Neural cell (in vitro differentiated cells): ENCODE results near the gene LMO2. TPM values are rescaled to one million over a fixed set of nuclear protein-coding genes. Genes with fewer than 3 reads are reported as not detected.

Experiments used
- H2AFZ ChIP-seq: fragments of 200-600, 300-800 bp; sonication (generic), shearing (Covaris generic); 2 replicates; pipeline ENCODE4 v1.6.0; 2014; ENCODE audit warnings: low read depth, mild to moderate bottlenecking, antibody characterized with exemption, low read length, moderate library complexity
- H3F3A ChIP-seq: fragments of 200-600 bp; shearing (Covaris generic); 2 replicates; pipeline ENCODE4 v1.6.1; 2016; ENCODE audit warnings: mild to moderate bottlenecking, moderate library complexity, mixed read lengths, antibody characterized with exemption, low read length; ENCODE audit not compliant: insufficient read depth, poor library complexity, severe bottlenecking
- H3K27ac ChIP-seq: fragments of 200-600, 300-800 bp; sonication (generic), shearing (Covaris generic); 2 replicates; pipeline ENCODE4 v1.5.1; 2014; ENCODE audit warnings: mild to moderate bottlenecking, low read length, moderate library complexity
- H3K27me3 ChIP-seq: fragments of 300-800, 200-600 bp; sonication (generic), shearing (Covaris generic); 2 replicates; pipeline ENCODE4 v1.6.0; 2014; ENCODE audit warnings: mild to moderate bottlenecking, low read depth, low read length, moderate library complexity; ENCODE audit not compliant: insufficient read depth
- H3K36me3 ChIP-seq: fragments of 300-800, 200-600 bp; sonication (generic), shearing (Covaris generic); 2 replicates; pipeline ENCODE4 v1.5.1; 2014; ENCODE audit warnings: mild to moderate bottlenecking, antibody characterized with exemption, low read length, moderate library complexity; ENCODE audit not compliant: insufficient read depth
- H3K4me2 ChIP-seq: fragments of 300-800, 200-600 bp; sonication (generic), shearing (Covaris generic); 2 replicates; pipeline ENCODE4 v1.6.0; 2014; ENCODE audit warnings: mild to moderate bottlenecking, low read length
- H3K4me3 ChIP-seq: fragments of 300-800, 200-600 bp; sonication (generic), shearing (Covaris generic); 2 replicates; pipeline ENCODE4 v1.5.1; 2014; ENCODE audit warnings: mild to moderate bottlenecking, low read length, moderate library complexity
- H3K79me2 ChIP-seq: fragments of 200-600 bp; shearing (Covaris generic); replicated peaks from 2 replicates; pipeline ENCODE4 v1.6.0; 2014; ENCODE audit warnings: mild to moderate bottlenecking, low read length, moderate library complexity; ENCODE audit not compliant: insufficient read depth
- H3K9ac ChIP-seq: fragments of 300-800, 200-600 bp; sonication (generic), shearing (Covaris generic); 2 replicates; pipeline ENCODE4 v1.6.1; 2016; ENCODE audit warnings: mild to moderate bottlenecking, low read length, mixed read lengths
- H3K9me2 ChIP-seq: fragments of 200-600 bp; shearing (Covaris generic); 2 replicates; pipeline ENCODE4 v1.6.1; 2016; ENCODE audit warnings: mild to moderate bottlenecking, low read length, mixed read lengths; ENCODE audit not compliant: insufficient read depth
- H3K9me3 ChIP-seq: fragments of 200-600, 300-800 bp; sonication (generic), shearing (Covaris generic); 2 replicates; pipeline ENCODE4 v1.6.1; 2016; ENCODE audit warnings: mild to moderate bottlenecking, mixed run types, low read length, moderate library complexity, mixed read lengths
- H4K20me1 ChIP-seq: fragments of 200-600 bp; shearing (Covaris generic); 2 replicates; pipeline ENCODE4 v1.6.1; 2016; ENCODE audit warnings: mild to moderate bottlenecking, mixed run types; ENCODE audit not compliant: insufficient read depth
- EP300 ChIP-seq: fragments of 450-650 bp; conservative IDR thresholded peaks from 2 replicates; pipeline ENCODE4 v1.6.1; 2014; ENCODE audit warnings: antibody characterized with exemption, mild to moderate bottlenecking, moderate library complexity; ENCODE audit not compliant: poor library complexity, severe bottlenecking
- EZH2 ChIP-seq: fragments of 200-600, 300-800 bp; shearing (Covaris generic), sonication (generic); IDR thresholded peaks from 2 replicates; pipeline ENCODE4 v1.6.1; 2014; ENCODE audit warnings: antibody characterized with exemption, low read length, borderline replicate concordance, mild to moderate bottlenecking; ENCODE audit not compliant: insufficient read depth, poor library complexity, severe bottlenecking
- MXI1 ChIP-seq: fragments of 450-650 bp; conservative IDR thresholded peaks from 2 replicates; pipeline ENCODE4 v1.6.1; 2014; ENCODE audit warnings: antibody characterized with exemption, mild to moderate bottlenecking; ENCODE audit not compliant: poor library complexity, severe bottlenecking
- POLR2AphosphoS5 ChIP-seq: IDR thresholded peaks from 2 replicates; pipeline ENCODE4 v1.6.1; 2012
- RAD21 ChIP-seq: fragments of 450-650 bp; conservative IDR thresholded peaks from 2 replicates; pipeline ENCODE4 v1.6.1; 2014; ENCODE audit warnings: antibody characterized with exemption, mild to moderate bottlenecking, moderate library complexity
- SMC3 ChIP-seq: fragments of 450-650 bp; conservative IDR thresholded peaks from 2 replicates; pipeline ENCODE4 v1.6.1; 2014; ENCODE audit warnings: antibody characterized with exemption, mild to moderate bottlenecking, moderate library complexity; ENCODE audit not compliant: poor library complexity
- TAF1 ChIP-seq: IDR thresholded peaks from 2 replicates; pipeline ENCODE4 v1.6.1; 2012; ENCODE audit warnings: low read depth
- polyA plus RNA-seq: library from polyadenylated mRNA; depleted of rRNA; stranded (reverse); fragments of >200 nt; gene quantifications from 2 replicates; pipeline ENCODE4 v1.2.3, GENCODE V29; 2014
- TF ChIP-seq, protein P1 (sequence below): fragments of 450-650 bp; IDR thresholded peaks from 2 replicates; pipeline ENCODE4 v1.5.1; 2014; ENCODE audit warnings: antibody characterized with exemption, mild to moderate bottlenecking, moderate library complexity; ENCODE audit not compliant: poor library complexity, severe bottlenecking
- TF ChIP-seq, protein P2 (sequence below): IDR thresholded peaks from 2 replicates; pipeline ENCODE4 v1.6.1; 2012; ENCODE audit warnings: borderline replicate concordance

LMO2 gene
- polyA plus RNA-seq, 1 donor from 2014 or later: 33.2 TPM

DNA sequence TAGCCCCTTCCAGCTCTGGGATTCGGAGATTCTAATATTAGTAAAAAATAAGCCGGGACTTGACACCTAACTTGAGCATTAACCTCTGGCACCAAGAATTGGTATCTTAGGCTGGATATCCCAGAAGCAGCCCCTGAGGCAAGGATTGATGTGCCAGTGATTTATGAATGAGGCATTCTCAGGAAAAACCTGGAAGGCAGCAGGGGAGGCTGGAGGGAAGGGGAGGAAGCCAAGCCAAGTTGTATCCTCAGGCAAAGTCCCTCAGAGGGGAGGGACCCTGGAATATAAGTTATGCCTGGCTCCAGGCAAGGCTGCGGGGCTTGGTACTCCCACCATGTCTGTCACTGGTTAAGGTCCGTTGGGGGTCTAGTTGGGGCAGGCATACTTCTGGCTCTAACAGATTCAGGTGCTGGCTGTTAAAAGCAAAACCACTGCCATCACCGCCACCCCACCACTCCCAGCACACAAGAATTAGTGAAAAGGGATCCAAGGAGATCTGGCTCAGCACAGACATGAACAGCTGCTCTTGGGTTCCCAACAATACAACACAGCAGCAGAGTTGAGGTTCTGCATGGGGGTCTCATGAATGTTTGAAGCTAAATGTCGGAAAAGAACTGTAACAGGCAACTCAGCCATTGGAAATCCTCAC, 29.8 kb downstream of the LMO2 start:
- Histone ChIP-seq H3K4me2 (no peak overlapping the region), H3K4me3 (no peak overlapping the region), H3K9me2 (no peaks in the 10 kb centered on the region), H2AFZ (no peak overlapping the region), H3K79me2 (no peaks in the 10 kb centered on the region), H3K9ac (no peak overlapping the region), H3K36me3 (no peaks in the 10 kb centered on the region), H3K27ac (no peak overlapping the region), H3F3A (no peaks in the 10 kb centered on the region), H3K27me3 (no peaks in the 10 kb centered on the region), H4K20me1 (no peaks in the 10 kb centered on the region), H3K9me3 (no peaks in the 10 kb centered on the region)
- TF ChIP-seq RAD21: no peak
- TF ChIP-seq, protein P1, sequence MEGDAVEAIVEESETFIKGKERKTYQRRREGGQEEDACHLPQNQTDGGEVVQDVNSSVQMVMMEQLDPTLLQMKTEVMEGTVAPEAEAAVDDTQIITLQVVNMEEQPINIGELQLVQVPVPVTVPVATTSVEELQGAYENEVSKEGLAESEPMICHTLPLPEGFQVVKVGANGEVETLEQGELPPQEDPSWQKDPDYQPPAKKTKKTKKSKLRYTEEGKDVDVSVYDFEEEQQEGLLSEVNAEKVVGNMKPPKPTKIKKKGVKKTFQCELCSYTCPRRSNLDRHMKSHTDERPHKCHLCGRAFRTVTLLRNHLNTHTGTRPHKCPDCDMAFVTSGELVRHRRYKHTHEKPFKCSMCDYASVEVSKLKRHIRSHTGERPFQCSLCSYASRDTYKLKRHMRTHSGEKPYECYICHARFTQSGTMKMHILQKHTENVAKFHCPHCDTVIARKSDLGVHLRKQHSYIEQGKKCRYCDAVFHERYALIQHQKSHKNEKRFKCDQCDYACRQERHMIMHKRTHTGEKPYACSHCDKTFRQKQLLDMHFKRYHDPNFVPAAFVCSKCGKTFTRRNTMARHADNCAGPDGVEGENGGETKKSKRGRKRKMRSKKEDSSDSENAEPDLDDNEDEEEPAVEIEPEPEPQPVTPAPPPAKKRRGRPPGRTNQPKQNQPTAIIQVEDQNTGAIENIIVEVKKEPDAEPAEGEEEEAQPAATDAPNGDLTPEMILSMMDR: no peak
- no peak for TF ChIP-seq TAF1
- no peak for TF ChIP-seq POLR2AphosphoS5
- no peak for TF ChIP-seq EP300
- TF ChIP-seq EZH2: no peak
- TF ChIP-seq, protein P2, sequence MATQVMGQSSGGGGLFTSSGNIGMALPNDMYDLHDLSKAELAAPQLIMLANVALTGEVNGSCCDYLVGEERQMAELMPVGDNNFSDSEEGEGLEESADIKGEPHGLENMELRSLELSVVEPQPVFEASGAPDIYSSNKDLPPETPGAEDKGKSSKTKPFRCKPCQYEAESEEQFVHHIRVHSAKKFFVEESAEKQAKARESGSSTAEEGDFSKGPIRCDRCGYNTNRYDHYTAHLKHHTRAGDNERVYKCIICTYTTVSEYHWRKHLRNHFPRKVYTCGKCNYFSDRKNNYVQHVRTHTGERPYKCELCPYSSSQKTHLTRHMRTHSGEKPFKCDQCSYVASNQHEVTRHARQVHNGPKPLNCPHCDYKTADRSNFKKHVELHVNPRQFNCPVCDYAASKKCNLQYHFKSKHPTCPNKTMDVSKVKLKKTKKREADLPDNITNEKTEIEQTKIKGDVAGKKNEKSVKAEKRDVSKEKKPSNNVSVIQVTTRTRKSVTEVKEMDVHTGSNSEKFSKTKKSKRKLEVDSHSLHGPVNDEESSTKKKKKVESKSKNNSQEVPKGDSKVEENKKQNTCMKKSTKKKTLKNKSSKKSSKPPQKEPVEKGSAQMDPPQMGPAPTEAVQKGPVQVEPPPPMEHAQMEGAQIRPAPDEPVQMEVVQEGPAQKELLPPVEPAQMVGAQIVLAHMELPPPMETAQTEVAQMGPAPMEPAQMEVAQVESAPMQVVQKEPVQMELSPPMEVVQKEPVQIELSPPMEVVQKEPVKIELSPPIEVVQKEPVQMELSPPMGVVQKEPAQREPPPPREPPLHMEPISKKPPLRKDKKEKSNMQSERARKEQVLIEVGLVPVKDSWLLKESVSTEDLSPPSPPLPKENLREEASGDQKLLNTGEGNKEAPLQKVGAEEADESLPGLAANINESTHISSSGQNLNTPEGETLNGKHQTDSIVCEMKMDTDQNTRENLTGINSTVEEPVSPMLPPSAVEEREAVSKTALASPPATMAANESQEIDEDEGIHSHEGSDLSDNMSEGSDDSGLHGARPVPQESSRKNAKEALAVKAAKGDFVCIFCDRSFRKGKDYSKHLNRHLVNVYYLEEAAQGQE: no peak
- no peak for TF ChIP-seq SMC3
- TF ChIP-seq MXI1: no peak

DNA sequence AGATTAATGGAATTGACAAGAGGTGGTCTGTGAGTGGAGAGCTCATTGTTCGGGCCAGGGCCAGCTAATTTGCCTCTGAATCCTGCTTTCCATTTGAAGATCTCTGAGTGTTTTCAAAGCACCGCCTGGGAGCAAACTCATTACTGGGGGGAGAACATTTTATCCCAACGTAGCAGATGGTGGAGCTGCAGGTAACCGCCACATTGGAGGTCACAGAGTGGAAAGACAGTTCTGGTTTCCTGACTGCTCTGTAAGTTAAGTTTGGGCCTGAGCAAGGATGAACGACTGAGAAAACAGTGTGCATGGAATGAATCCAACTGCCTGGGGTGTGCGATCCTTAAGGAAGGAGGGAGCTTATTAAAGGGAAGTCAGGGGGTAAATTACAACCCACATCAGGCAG, 30.5 kb downstream of the LMO2 start:
- Histone ChIP-seq H4K20me1 (no peaks in the 10 kb centered on the region), H3K27me3 (no peaks in the 10 kb centered on the region), H3K79me2 (no peaks in the 10 kb centered on the region), H3K27ac (no peak overlapping the region), H3K9ac (no peak overlapping the region), H3K9me2 (no peaks in the 10 kb centered on the region), H3K9me3 (no peaks in the 10 kb centered on the region), H2AFZ (no peak overlapping the region), H3F3A (no peaks in the 10 kb centered on the region), H3K36me3 (no peaks in the 10 kb centered on the region), H3K4me2 (no peak overlapping the region), H3K4me3 (no peak overlapping the region)
- TF ChIP-seq EP300 (no peak), POLR2AphosphoS5 (no peak), EZH2 (no peak), MXI1 (no peak), TAF1 (no peak), SMC3 (no peak)
- TF ChIP-seq, protein P2: no peak
